K562 (cell line): ENCODE data around the gene TMA7B. TPM values are rescaled to one million over a fixed set of nuclear protein-coding genes. Genes with fewer than 3 reads are reported as not detected.

Experiments
- CEBPB ChIP-seq: fragments of 450-650 bp; IDR thresholded peaks from 2 replicates; pipeline ENCODE4 v1.6.1; 2016; ENCODE audit warnings: missing genetic modification characterization, missing compliant biosample characterization
- DEAF1 ChIP-seq: fragments of 450-650 bp; formaldehyde crosslinking; IDR thresholded peaks from 2 replicates; pipeline ENCODE4 v1.4.0; 2020; ENCODE audit warnings: mild to moderate bottlenecking, moderate library complexity
- EWSR1 ChIP-seq: fragments of 450-650 bp; IDR thresholded peaks from 2 replicates; pipeline ENCODE4 v1.6.1; 2018; ENCODE audit warnings: borderline replicate concordance, mild to moderate bottlenecking, low read depth, moderate library complexity; ENCODE audit not compliant: partially characterized antibody
- FOXK1 ChIP-seq: sonication (generic); formaldehyde crosslinking; IDR thresholded peaks from 2 replicates; pipeline ENCODE4 v1.8.0; 2022; ENCODE audit warnings: missing genetic modification reagents, mild to moderate bottlenecking, borderline replicate concordance
- KDM2B ChIP-seq: fragments of 250-450 bp; sonication (Bioruptor Pico); IDR thresholded peaks from 2 replicates; pipeline ENCODE4 v1.8.0; 2021; ENCODE audit warnings: mild to moderate bottlenecking, moderate library complexity
- KHSRP ChIP-seq: fragments of 450-650 bp; IDR thresholded peaks from 2 replicates; pipeline ENCODE4 v1.6.1; 2017
- MAFG ChIP-seq: fragments of 450-650 bp; conservative IDR thresholded peaks from 2 replicates; pipeline ENCODE4 v1.6.1; 2016; ENCODE audit warnings: missing genetic modification characterization, missing compliant biosample characterization
- MEIS2 ChIP-seq: fragments of 450-650 bp; IDR thresholded peaks from 2 replicates; pipeline ENCODE4 v1.6.1; 2014; ENCODE audit warnings: mild to moderate bottlenecking; ENCODE audit not compliant: partially characterized antibody
- NCOA2 ChIP-seq, 2 experiments: fragments of 450-650 bp; IDR thresholded peaks; 2 replicates each; pipeline ENCODE4 v1.6.1; 2018; ENCODE audit warnings: mild to moderate bottlenecking in 2 of 2, moderate library complexity in 1 of 2; ENCODE audit not compliant: partially characterized antibody in 2 of 2
- OTX1 ChIP-seq: fragments of 450-650 bp; formaldehyde crosslinking; IDR thresholded peaks from 2 replicates; pipeline ENCODE4 v1.4.0; 2022; ENCODE audit warnings: mild to moderate bottlenecking
- PCBP1 ChIP-seq: fragments of 200-400 bp; formaldehyde crosslinking; IDR thresholded peaks from 2 replicates; pipeline ENCODE4 v1.6.1; 2018; ENCODE audit warnings: mild to moderate bottlenecking, low read depth, low read length; ENCODE audit not compliant: poor library complexity, severe bottlenecking
- PHB ChIP-seq: fragments of 250-450 bp; sonication (Bioruptor Pico); IDR thresholded peaks from 2 replicates; pipeline ENCODE4 v1.5.0; 2021
- SOX6 ChIP-seq: fragments of 450-650 bp; IDR thresholded peaks from 2 replicates; pipeline ENCODE4 v1.6.1; 2014; ENCODE audit warnings: mild to moderate bottlenecking
- XRCC3 ChIP-seq: fragments of 450-650 bp; IDR thresholded peaks from 2 replicates; pipeline ENCODE4 v1.6.1; 2017; ENCODE audit warnings: mild to moderate bottlenecking, moderate library complexity
- ZNF347 ChIP-seq: fragments of 450-650 bp; formaldehyde crosslinking; IDR thresholded peaks from 2 replicates; pipeline ENCODE4 v1.4.0; 2020; ENCODE audit warnings: low read depth, mild to moderate bottlenecking, moderate library complexity
- ZNF444 ChIP-seq: fragments of 250-450 bp; sonication (Bioruptor Pico); IDR thresholded peaks from 2 replicates; pipeline ENCODE4 v1.4.0; 2020; ENCODE audit warnings: mild to moderate bottlenecking, moderate library complexity
- ZNF740 ChIP-seq, 3 experiments: fragments of 200-800 bp in 1 of 3; sonication (Bioruptor generic) in 1 of 3; sonication (generic) in 1 of 3; formaldehyde crosslinking in 1 of 3; IDR thresholded peaks; 2 replicates each; pipeline versions ENCODE4 v1.6.1 to v1.8.0; 2016 to 2022; ENCODE audit warnings: mild to moderate bottlenecking in 2 of 3, missing compliant biosample characterization in 2 of 3, missing genetic modification characterization in 2 of 3, missing genetic modification reagents in 1 of 3
- ZNF785 ChIP-seq: fragments of 250-450 bp; sonication (Bioruptor Pico); IDR thresholded peaks from 2 replicates; pipeline ENCODE4 v1.4.0; 2020; ENCODE audit warnings: mild to moderate bottlenecking
- polyA plus RNA-seq, 8 experiments: library from polyadenylated mRNA; depleted of rRNA in 4 of 8; stranded (reverse) in 5 of 8; unstranded in 3 of 8; fragments of >200 nt; fragmentation: Nextera tagmentation in 2 of 8; fragmentation: Illumina TruSeq in 1 of 8; extraction: Ambion mirVana in 2 of 8; extraction: Trizol in 1 of 8; gene quantifications; 2 replicates each; pipeline versions ENCODE4 v1.2.1 to v1.2.3, GENCODE V29; 2011 to 2014; ENCODE audit warnings: inconsistent platforms in 1 of 8, missing spikeins in 1 of 8
- total RNA-seq, 7 experiments: library from RNA; depleted of rRNA in 6 of 7; stranded (reverse); fragments of >200 nt in 6 of 7; fragmentation: Illumina TruSeq in 2 of 7; extraction: Trizol in 2 of 7; gene quantifications; 2 replicates each; pipeline versions ENCODE4 v1.2.1 to v1.2.3, GENCODE V29; 2011 to 2021; ENCODE audit warnings: low replicate concordance in 1 of 7
- TF ChIP-seq, protein P1 (sequence below): fragments of 450-650 bp; IDR thresholded peaks from 2 replicates; pipeline ENCODE4 v1.7.1; 2018; ENCODE audit warnings: mild to moderate bottlenecking, low read depth; ENCODE audit not compliant: partially characterized antibody
- TF ChIP-seq, protein P2 (sequence below): fragments of 250-450 bp; sonication (Bioruptor Pico); IDR thresholded peaks from 2 replicates; pipeline ENCODE4 v1.8.0; 2022; ENCODE audit warnings: inconsistent platforms
- TF ChIP-seq, protein P3 (sequence below): fragments of 250-450 bp; sonication (Bioruptor Pico); IDR thresholded peaks from 2 replicates; pipeline ENCODE4 v1.8.0; 2021; ENCODE audit warnings: borderline replicate concordance, mild to moderate bottlenecking, moderate library complexity; ENCODE audit not compliant: poor library complexity, severe bottlenecking

TMA7B gene
- total and polyA plus RNA-seq, 9 of the 15 experiments (the other 6 are each of a cell fraction or from before 2014, with no cell fraction given) = 5.6 to 14.2 (median 11.8) TPM

- TF ChIP-seq, protein P1, sequence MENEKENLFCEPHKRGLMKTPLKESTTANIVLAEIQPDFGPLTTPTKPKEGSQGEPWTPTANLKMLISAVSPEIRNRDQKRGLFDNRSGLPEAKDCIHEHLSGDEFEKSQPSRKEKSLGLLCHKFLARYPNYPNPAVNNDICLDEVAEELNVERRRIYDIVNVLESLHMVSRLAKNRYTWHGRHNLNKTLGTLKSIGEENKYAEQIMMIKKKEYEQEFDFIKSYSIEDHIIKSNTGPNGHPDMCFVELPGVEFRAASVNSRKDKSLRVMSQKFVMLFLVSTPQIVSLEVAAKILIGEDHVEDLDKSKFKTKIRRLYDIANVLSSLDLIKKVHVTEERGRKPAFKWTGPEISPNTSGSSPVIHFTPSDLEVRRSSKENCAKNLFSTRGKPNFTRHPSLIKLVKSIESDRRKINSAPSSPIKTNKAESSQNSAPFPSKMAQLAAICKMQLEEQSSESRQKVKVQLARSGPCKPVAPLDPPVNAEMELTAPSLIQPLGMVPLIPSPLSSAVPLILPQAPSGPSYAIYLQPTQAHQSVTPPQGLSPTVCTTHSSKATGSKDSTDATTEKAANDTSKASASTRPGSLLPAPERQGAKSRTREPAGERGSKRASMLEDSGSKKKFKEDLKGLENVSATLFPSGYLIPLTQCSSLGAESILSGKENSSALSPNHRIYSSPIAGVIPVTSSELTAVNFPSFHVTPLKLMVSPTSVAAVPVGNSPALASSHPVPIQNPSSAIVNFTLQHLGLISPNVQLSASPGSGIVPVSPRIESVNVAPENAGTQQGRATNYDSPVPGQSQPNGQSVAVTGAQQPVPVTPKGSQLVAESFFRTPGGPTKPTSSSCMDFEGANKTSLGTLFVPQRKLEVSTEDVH = no peak
- no peak for TF ChIP-seq OTX1 (CRISPR knock-in tag)
- peak; percentile 69 for TF ChIP-seq SOX6
- TF ChIP-seq ZNF740 (CRISPR knock-in tag; IDR thresholded peaks at IDR 0.05) = no peak
- no peak for TF ChIP-seq ZNF740 (tag; IDR thresholded peaks at IDR 0.05)
- TF ChIP-seq XRCC3 = no peak
- no peak for TF ChIP-seq CEBPB (tag)
- no peak for TF ChIP-seq FOXK1
- no peak for TF ChIP-seq PHB (CRISPR knock-in tag)
- TF ChIP-seq ZNF444 (CRISPR knock-in tag) = no peak
- TF ChIP-seq MAFG (tag) = no peak
- TF ChIP-seq KHSRP = no peak
- TF ChIP-seq, protein P2, sequence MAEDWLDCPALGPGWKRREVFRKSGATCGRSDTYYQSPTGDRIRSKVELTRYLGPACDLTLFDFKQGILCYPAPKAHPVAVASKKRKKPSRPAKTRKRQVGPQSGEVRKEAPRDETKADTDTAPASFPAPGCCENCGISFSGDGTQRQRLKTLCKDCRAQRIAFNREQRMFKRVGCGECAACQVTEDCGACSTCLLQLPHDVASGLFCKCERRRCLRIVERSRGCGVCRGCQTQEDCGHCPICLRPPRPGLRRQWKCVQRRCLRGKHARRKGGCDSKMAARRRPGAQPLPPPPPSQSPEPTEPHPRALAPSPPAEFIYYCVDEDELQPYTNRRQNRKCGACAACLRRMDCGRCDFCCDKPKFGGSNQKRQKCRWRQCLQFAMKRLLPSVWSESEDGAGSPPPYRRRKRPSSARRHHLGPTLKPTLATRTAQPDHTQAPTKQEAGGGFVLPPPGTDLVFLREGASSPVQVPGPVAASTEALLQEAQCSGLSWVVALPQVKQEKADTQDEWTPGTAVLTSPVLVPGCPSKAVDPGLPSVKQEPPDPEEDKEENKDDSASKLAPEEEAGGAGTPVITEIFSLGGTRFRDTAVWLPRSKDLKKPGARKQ = no peak
- no peak for TF ChIP-seq KDM2B (CRISPR knock-in tag)
- TF ChIP-seq DEAF1 (CRISPR knock-in tag) = no peak
- no peak for TF ChIP-seq ZNF347 (CRISPR knock-in tag)
- peak; percentile 87 for TF ChIP-seq MEIS2
- TF ChIP-seq EWSR1 = no peak
- TF ChIP-seq NCOA2 (IDR thresholded peaks at IDR 0.05; ENCODE audit: partially characterized antibody in 2 of 2) = no peak
- TF ChIP-seq, protein P3, sequence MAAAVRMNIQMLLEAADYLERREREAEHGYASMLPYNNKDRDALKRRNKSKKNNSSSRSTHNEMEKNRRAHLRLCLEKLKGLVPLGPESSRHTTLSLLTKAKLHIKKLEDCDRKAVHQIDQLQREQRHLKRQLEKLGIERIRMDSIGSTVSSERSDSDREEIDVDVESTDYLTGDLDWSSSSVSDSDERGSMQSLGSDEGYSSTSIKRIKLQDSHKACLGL = no peak
- TF ChIP-seq PCBP1 = no peak
- no peak for TF ChIP-seq ZNF785
These were observed 5.6 kb downstream of the TMA7B start (continued) for GRCh38 chr22:39965748-39966147.
